Neural crest cell (in vitro differentiated cells): ENCODE measurements around the gene SOHLH2. TPM values are rescaled to one million over a fixed set of nuclear protein-coding genes. Genes with fewer than 3 reads are reported as not detected.

Experiments used
- DNase-seq: peaks from one replicate; pipeline ENCODE4 v3.0.0; 2021; ENCODE audit warnings: low read depth, mixed read lengths, low spot score
- H3K27ac Mint-ChIP-seq: one replicate; pipeline ENCODE4 v1.8.0; 2021; ENCODE audit warnings: mild to moderate bottlenecking, mixed read lengths; ENCODE audit not compliant: unreplicated experiment
- H3K27me3 Mint-ChIP-seq: 2 replicates; pipeline ENCODE4 v1.8.0; 2021; ENCODE audit warnings: low read depth, mild to moderate bottlenecking, mixed read lengths
- H3K36me3 Mint-ChIP-seq: 2 replicates; pipeline ENCODE4 v1.8.0; 2021; ENCODE audit warnings: low read depth, mild to moderate bottlenecking, mixed read lengths
- H3K4me1 Mint-ChIP-seq: 2 replicates; pipeline ENCODE4 v1.8.0; 2021; ENCODE audit warnings: mixed read lengths
- H3K4me3 Mint-ChIP-seq: one replicate; pipeline ENCODE4 v1.8.0; 2021; ENCODE audit warnings: mild to moderate bottlenecking, mixed read lengths
- H3K9me3 Mint-ChIP-seq: 2 replicates; pipeline ENCODE4 v1.8.0; 2021; ENCODE audit warnings: mixed read lengths
- CTCF ChIP-seq: fragments of 200-600 bp; sonication (generic); conservative IDR thresholded peaks from 2 replicates; pipeline ENCODE4 v1.5.0; 2021; ENCODE audit warnings: antibody characterized with exemption, mild to moderate bottlenecking
- total RNA-seq: library from RNA; stranded (reverse); gene quantifications from 2 replicates; pipeline ENCODE4 v1.2.1, GENCODE V29; 2021

The SOHLH2 gene
- total RNA-seq, 1 donor from 2014 or later, result 0.21 TPM

GRCh38 chr13:36129539-36129938 lies 84.8 kb downstream of the SOHLH2 start:
- peaks cover 47% of the 10 kb centered on the region for H3K27me3 Mint-ChIP-seq
- H3K9me3 Mint-ChIP-seq, result no peaks in the 10 kb centered on the region
- no peak for DNase-seq
- peak overlapping the region; percentile 96 for H3K4me3 Mint-ChIP-seq
- H3K27ac Mint-ChIP-seq, result no peak overlapping the region
- H3K36me3 Mint-ChIP-seq, result no peaks in the 10 kb centered on the region
- H3K4me1 Mint-ChIP-seq, result peaks cover 9% of the 10 kb centered on the region
- TF ChIP-seq CTCF, result no peak

GRCh38 chr13:36126491-36126890 lies 87.9 kb downstream of the SOHLH2 start:
- no peak overlapping the region for H3K27ac Mint-ChIP-seq
- TF ChIP-seq CTCF, result no peak
- H3K36me3 Mint-ChIP-seq, result no peaks in the 10 kb centered on the region
- peaks cover 26% of the 10 kb centered on the region for H3K27me3 Mint-ChIP-seq
- H3K9me3 Mint-ChIP-seq, result no peaks in the 10 kb centered on the region
- DNase-seq, result no peak
- peaks cover 9% of the 10 kb centered on the region for H3K4me1 Mint-ChIP-seq
- no peak overlapping the region for H3K4me3 Mint-ChIP-seq

- peaks cover 22% of the 10 kb centered on the region for H3K27me3 Mint-ChIP-seq
Measured at GRCh38 chr13:36125841-36126240, 88.5 kb downstream of the SOHLH2 start.

GRCh38 chr13:36124236-36124822 lies 90.0 kb downstream of the SOHLH2 start:
- Mint-ChIP-seq H3K36me3 (no peaks in the 10 kb centered on the region), H3K27me3 (peaks cover 9% of the 10 kb centered on the region), H3K27ac (no peak overlapping the region), H3K4me3 (no peak overlapping the region), H3K9me3 (no peaks in the 10 kb centered on the region), H3K4me1 (no peaks in the 10 kb centered on the region)
- no peak for DNase-seq
- no peak for TF ChIP-seq CTCF

More at GRCh38 chr13:36125841-36126240, 88.5 kb downstream of the SOHLH2 start:
- TF ChIP-seq CTCF, result no peak
- H3K4me3 Mint-ChIP-seq, result no peak overlapping the region
- no peak for DNase-seq
- no peaks in the 10 kb centered on the region for H3K9me3 Mint-ChIP-seq
- no peak overlapping the region for H3K27ac Mint-ChIP-seq
- H3K4me1 Mint-ChIP-seq, result peaks cover 9% of the 10 kb centered on the region
- H3K36me3 Mint-ChIP-seq, result no peaks in the 10 kb centered on the region

Other genes with a start within 250 kb of the SOHLH2 start
- 20.0 and 22.4 TPM in 2 replicates for gene DCLK1, start 83.2 kb downstream of the SOHLH2 start, total RNA-seq
- 1.7 and 3.5 TPM in 2 replicates for gene CCDC169, start 83.3 kb upstream of the SOHLH2 start, total RNA-seq
- 70.6 and 70.9 TPM in 2 replicates for gene SPART, start 131.8 kb upstream of the SOHLH2 start, total RNA-seq
- gene CCNA1, start 217.9 kb upstream of the SOHLH2 start, total RNA-seq, result 0.25 and 0.26 TPM in 2 replicates